22Rv1 (cell line): ENCODE measurements around the gene CDC42BPB.

Experiments used
- H3K27ac ChIP-seq: fragments of 450-650 bp; 2 replicates; pipeline ENCODE4 v1.5.1; 2017
- CTCF ChIP-seq: fragments of 450-650 bp; IDR thresholded peaks from 2 replicates; pipeline ENCODE4 v1.5.1; 2017; ENCODE audit warnings: mild to moderate bottlenecking
- ZFX ChIP-seq: fragments of 450-650 bp; IDR thresholded peaks from 2 replicates; pipeline ENCODE4 v1.6.1; 2017; ENCODE audit warnings: antibody characterized with exemption, borderline replicate concordance

Gene CDC42BPB

DNA sequence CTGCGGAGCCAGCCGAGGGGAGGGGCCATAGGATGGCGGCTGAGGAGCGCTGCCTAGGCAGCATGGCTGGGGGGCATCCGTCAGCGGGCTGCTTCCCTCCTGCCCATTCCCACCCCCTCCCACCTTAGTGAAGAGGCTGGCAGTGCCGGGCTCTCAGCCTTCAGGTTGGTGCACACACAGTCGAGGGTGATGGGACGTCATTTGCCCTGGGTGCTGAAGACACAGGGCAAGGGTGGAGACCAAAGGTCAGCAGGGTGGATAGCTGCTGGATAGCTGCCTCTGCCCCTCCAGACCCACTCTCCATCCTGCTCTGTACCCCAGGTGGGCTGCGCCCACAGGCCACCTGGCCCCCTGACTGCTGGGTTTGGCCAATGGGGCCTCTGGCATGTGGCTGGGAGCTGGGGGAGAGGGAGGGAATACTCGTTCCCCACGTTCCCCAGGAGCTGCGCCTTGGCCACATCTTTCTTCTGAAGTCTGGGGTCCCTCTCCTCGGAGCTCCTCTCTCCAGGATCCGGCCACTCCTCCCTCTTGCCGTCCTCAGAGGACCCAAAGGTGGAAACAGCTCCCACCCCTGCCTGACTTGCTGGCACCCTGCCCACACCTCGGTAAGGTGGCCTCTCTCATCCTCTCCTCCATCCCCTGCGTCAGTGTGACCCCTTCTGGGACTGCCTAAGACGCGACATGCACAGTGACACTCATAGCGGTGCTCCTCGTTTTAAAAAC is 11.2 kb upstream of the CDC42BPB start:
- no peak overlapping the region for H3K27ac ChIP-seq
- TF ChIP-seq ZFX (no peak), CTCF (no peak)

DNA sequence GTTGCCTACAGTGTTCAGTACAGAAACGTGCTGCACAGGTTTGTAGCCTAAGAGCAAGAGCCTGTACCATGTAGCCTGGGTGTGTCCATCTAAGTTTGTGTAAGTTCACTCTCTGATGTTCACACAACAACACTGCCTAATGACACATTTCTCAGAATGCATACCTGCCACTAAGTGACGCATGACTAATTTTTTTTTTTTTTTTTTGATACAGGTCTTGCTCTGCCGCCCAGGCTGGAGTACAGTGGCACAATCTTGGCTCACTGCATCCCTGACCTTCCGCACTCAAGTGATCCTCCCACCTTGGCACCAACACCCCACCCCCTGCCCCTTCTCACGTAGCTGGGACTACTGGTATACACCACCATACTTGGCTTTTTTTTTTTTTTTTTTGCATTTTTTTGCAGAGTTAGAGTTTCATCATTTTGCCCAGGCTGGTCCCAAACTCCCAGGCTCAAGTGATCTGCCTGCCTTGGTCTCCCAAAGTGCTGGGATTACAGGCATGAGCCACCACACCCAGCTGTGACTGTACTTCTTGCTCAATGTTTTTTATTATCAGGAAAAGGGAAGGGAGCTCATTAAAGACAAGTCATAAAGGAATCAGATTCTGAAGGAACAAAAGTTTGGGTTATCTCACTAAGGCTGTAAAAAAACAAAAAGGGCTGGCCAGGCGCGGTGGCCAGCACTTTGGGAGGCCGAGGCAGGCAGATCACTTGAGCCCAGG is 10.0 kb upstream of the CDC42BPB start:
- no peak overlapping the region for H3K27ac ChIP-seq
- TF ChIP-seq ZFX (no peak), CTCF (no peak)

- no peak overlapping the region for H3K27ac ChIP-seq
- TF ChIP-seq ZFX (no peak), CTCF (no peak)
Measured at GRCh38 chr14:103066399-103066798, 9.1 kb upstream of the CDC42BPB start.

DNA sequence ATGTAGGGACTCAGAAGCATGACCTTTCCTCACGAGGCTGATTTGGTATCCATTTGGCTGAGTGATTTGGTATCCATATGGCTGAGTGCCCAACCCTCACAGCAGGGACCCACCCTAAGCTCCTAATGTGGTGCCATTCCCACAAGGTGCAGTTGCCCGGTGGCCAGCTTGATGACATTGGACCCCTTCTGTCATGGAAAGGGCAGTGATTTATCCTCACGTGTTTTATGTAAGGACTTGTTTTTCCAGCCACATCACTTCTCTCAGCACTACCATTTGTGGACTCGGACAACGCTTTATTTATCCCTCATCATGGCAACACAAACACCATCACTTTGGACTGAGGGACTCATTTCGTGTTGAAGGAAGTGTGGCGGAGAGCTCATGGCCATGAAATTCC is 8.5 kb upstream of the CDC42BPB start:
- H3K27ac ChIP-seq = no peak overlapping the region
- TF ChIP-seq CTCF (no peak), ZFX (no peak)

GRCh38 chr14:103064978-103065377 is 7.6 kb upstream of the CDC42BPB start:
- TF ChIP-seq ZFX (no peak), CTCF (no peak)
- H3K27ac ChIP-seq = no peak overlapping the region

GRCh38 chr14:103064436-103064835 is 7.1 kb upstream of the CDC42BPB start:
- TF ChIP-seq CTCF (no peak), ZFX (no peak)
- no peak overlapping the region for H3K27ac ChIP-seq

DNA sequence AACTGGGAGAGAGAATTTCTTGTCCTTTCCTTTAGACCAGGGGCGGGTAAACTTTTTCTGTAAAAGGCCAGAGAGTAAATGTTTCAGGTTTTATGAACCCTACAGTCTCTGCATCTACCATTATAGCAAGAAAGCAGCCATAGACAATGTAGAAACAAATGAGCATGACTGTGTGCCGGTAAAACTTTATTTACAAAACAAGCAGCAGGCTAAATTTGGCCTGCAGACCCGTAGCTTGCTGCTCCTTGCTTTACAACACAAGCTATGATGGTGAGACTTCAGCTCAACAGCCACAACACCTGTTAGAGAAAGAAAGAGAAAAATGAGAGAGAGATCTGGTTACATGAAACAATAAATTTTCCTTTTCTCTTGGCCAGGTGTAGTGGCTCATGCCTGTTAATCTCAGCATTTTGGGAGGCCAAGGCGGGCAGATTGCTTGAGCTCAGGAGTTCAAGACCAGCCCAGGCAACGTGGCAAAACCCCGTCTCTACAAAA is 4.2 kb upstream of the CDC42BPB start:
- no peak overlapping the region for H3K27ac ChIP-seq
- TF ChIP-seq ZFX = no peak
- TF ChIP-seq CTCF = no peak
